ENCODE data around the gene SLC6A9. TPM values are rescaled to one million over a fixed set of nuclear protein-coding genes. Genes with fewer than 3 reads are reported as not detected.

The SLC6A9 gene
- total and polyA plus RNA-seq, 2 experiments from 2014 or later: 13.5 to 25.3 TPM

DNA sequence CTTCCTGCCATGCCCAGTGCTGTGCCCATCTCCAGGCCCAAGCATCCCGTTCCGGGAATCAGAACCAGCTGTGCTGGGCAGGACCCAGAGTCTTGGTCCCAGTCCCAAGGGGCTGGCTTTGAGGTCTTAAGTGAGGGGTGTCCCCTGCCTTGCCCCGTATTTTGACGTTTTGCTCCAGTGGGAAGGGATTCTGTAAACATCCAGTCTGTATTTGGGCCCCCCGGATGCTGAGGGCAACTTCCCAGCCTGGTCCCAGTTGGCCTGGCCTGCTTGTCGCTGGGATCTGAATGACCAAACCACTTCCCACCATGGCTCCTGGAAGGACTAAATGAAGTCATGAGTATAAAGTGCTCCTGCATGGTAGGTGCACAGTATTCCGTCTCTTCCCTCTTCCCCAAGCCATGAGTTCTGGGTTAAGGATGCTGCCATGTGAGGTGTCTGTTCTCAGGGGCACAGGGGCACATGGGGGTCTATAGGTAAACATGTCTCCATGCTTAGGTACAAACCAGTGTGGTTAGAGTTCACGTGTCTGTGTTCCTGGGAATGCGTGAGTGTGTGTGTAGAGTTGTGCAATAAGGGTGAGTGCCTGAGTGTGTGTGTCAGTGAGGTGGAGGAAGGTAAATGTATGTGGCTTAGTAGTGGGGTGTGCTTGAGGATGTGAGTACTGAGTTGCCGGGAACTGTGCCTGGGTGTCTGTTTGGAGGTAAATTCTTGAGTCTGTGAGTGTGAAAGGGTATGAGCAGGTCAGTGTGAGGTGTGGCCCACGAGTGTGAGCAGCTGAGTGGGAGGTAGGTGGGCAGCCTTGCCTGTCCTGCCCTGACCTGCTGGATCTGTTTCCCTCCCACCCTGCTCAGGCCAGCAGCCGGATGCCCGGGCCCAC lies 50.8 kb downstream of the SLC6A9 start:
- no peak overlapping the region for H2AFZ ChIP-seq
- H3K79me2 ChIP-seq: peaks cover 47% of the 10 kb centered on the region
- no peaks in the 10 kb centered on the region for H3K9me3 ChIP-seq (ENCODE audit: low read depth)
- H3K36me3 ChIP-seq (replicated peaks; ENCODE audit: insufficient read depth, low read depth): no peaks in the 10 kb centered on the region
- peaks cover 28% of the 10 kb centered on the region for H4K20me1 ChIP-seq (ENCODE audit: insufficient read depth, poor library complexity, severe bottlenecking)
- DNase-seq (ENCODE audit: low spot score): no peak
- H3K4me3 ChIP-seq: no peak overlapping the region
- peak overlapping the region; percentile 79 for H3K27ac ChIP-seq
- WGBS (ENCODE audit: low lambda C conversion rate, missing lambda C conversion rate): 72% methylated on average over 13 of the region's 13 CpGs
- peaks cover 35% of the 10 kb centered on the region for H3K4me1 ChIP-seq (ENCODE audit: insufficient read depth)
- no peaks in the 10 kb centered on the region for H3K27me3 ChIP-seq
- H3K4me2 ChIP-seq: peak overlapping the region; percentile 99
- TF ChIP-seq EZH2 (IDR thresholded peaks at IDR 0.05; ENCODE audit: borderline replicate concordance) (no peak), CTCF (IDR thresholded peaks at IDR 0.05; ENCODE audit: poor library complexity) (no peak), EZH2phosphoT487 (IDR thresholded peaks at IDR 0.05; ENCODE audit: low read depth, severe bottlenecking, unreplicated experiment) (no peak)
- H3K9me2 ChIP-seq (replicated peaks; ENCODE audit: insufficient read depth): no peaks in the 10 kb centered on the region

DNA sequence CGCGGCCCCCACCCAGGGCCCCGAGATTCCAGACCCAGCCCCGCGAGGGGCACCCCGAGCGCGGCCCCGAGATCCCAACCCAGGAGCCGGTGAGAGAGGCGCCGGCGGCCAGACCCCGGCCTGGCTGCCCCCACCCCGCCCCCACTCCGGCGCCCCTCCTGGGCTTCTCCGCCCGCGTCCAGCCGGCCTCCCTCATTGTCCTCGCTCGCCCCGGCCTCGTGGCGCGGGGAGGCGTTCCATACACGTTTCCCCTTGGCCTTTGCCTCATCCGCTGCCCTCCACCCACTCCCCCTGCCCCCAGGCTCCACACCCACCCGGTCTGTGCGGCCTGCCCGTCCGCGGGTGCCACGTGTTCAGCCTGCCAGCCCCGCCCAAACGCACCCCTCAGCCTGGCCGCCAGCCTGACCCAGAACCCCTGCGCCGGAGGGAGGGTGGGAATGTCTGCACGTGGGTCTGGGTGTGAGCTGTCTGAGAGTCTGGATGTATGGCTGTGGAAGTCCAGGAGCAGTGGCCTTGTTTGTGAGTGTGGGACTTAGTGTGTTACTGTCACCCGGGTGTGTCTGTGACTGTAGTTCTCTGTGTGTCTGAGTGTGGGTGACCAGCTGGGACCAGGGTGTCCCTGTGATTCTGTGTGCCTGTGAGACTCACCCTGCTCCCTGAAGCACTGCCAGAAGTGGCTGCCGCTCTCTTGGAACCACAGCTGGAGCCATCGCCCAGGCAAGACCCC lies 51.6 kb downstream of the SLC6A9 start:
- DNase-seq (ENCODE audit: low spot score): peak; percentile 77

GRCh38 chr1:43979261-43979527 lies 52.1 kb downstream of the SLC6A9 start:
- Histone ChIP-seq H3K79me2 (peaks cover 53% of the 10 kb centered on the region), H3K27ac (peak overlapping the region; percentile 79), H3K9me3 (ENCODE audit: low read depth) (no peaks in the 10 kb centered on the region), H3K9me2 (replicated peaks; ENCODE audit: insufficient read depth) (no peaks in the 10 kb centered on the region), H3K36me3 (replicated peaks; ENCODE audit: insufficient read depth, low read depth) (no peaks in the 10 kb centered on the region), H3K4me1 (ENCODE audit: insufficient read depth) (peaks cover 35% of the 10 kb centered on the region), H4K20me1 (ENCODE audit: insufficient read depth, poor library complexity, severe bottlenecking) (peaks cover 30% of the 10 kb centered on the region), H3K27me3 (no peaks in the 10 kb centered on the region), H3K4me2 (peak overlapping the region; percentile 99), H2AFZ (peak overlapping the region; percentile 52), H3K4me3 (peak overlapping the region; percentile 70)
- DNase-seq (ENCODE audit: low spot score): no peak
- TF ChIP-seq EZH2phosphoT487 (IDR thresholded peaks at IDR 0.05; ENCODE audit: low read depth, severe bottlenecking, unreplicated experiment): no peak
- no CpG with 5 or more reads among the region's 45 CpGs for WGBS (ENCODE audit: low lambda C conversion rate, missing lambda C conversion rate)

More for the DNA sequence above, 51.6 kb downstream of the SLC6A9 start:
- Histone ChIP-seq H3K27ac (peak overlapping the region; percentile 79), H3K4me3 (peak overlapping the region; percentile 70), H2AFZ (peak overlapping the region; percentile 52), H4K20me1 (ENCODE audit: insufficient read depth, poor library complexity, severe bottlenecking) (peaks cover 30% of the 10 kb centered on the region), H3K4me2 (peak overlapping the region; percentile 99), H3K9me2 (replicated peaks; ENCODE audit: insufficient read depth) (no peaks in the 10 kb centered on the region), H3K27me3 (no peaks in the 10 kb centered on the region), H3K36me3 (replicated peaks; ENCODE audit: insufficient read depth, low read depth) (no peaks in the 10 kb centered on the region), H3K9me3 (ENCODE audit: low read depth) (no peaks in the 10 kb centered on the region), H3K4me1 (ENCODE audit: insufficient read depth) (peaks cover 35% of the 10 kb centered on the region), H3K79me2 (peaks cover 53% of the 10 kb centered on the region)
- TF ChIP-seq CTCF (IDR thresholded peaks at IDR 0.05; ENCODE audit: poor library complexity) (no peak), EZH2 (IDR thresholded peaks at IDR 0.05; ENCODE audit: borderline replicate concordance) (no peak), EZH2phosphoT487 (IDR thresholded peaks at IDR 0.05; ENCODE audit: low read depth, severe bottlenecking, unreplicated experiment) (no peak)
- WGBS (ENCODE audit: low lambda C conversion rate, missing lambda C conversion rate): 9% methylated on average over 18 of the region's 45 CpGs

Data from hepatocyte (in vitro differentiated cells).